ENCODE data around the gene NRXN3.
A peak's percentile ranks its signal among the peaks of the same experiment; 100 is the strongest.

- TF ChIP-seq EZH2 (IDR thresholded peaks at IDR 0.05; ENCODE audit: low read depth, unreplicated experiment): no peak
- TF ChIP-seq CTCF (conservative IDR thresholded peaks at IDR 0.05; ENCODE audit: low read depth in 2 of 2): peak; percentile 14 to 49; a peak in 1 of 4 replicates
- TF ChIP-seq REST (IDR thresholded peaks at IDR 0.05; ENCODE audit: unreplicated experiment): no peak
- no peak for TF ChIP-seq EZH2phosphoT487 (IDR thresholded peaks at IDR 0.05; ENCODE audit: unreplicated experiment)
- TF ChIP-seq STAT1 (IDR thresholded peaks at IDR 0.05; ENCODE audit: unreplicated experiment): no peak
- TF ChIP-seq POLR2AphosphoS5 (IDR thresholded peaks at IDR 0.05; ENCODE audit: low read depth): no peak
Measured at GRCh38 chr14:79091381-79091963, 921.3 kb downstream of the NRXN3 start.

Data from GM23338 (cell line).